GM23248 (cell line): ENCODE results near the gene ELANE. TPM values are rescaled to one million over a fixed set of nuclear protein-coding genes. Genes with fewer than 3 reads are reported as not detected.

Source experiments
- DNase-seq: peaks from one replicate; pipeline ENCODE4 v3.0.0-alpha.2; 2015
- H2AFZ ChIP-seq: fragments of 200-600 bp; sonication (generic); 2 replicates; pipeline ENCODE4 v1.6.1; 2016; ENCODE audit warnings: antibody characterized with exemption
- H3F3A ChIP-seq: fragments of 200-600 bp; sonication (generic); 2 replicates; pipeline ENCODE4 v1.6.1; 2016; ENCODE audit warnings: mild to moderate bottlenecking, antibody characterized with exemption, mixed run types; ENCODE audit not compliant: insufficient read depth
- H3K27ac ChIP-seq: fragments of 200-600 bp; sonication (generic); 2 replicates; pipeline ENCODE4 v1.5.1; 2016; ENCODE audit warnings: mild to moderate bottlenecking
- H3K27me3 ChIP-seq: fragments of 200-600 bp; sonication (generic); replicated peaks from 2 replicates; pipeline ENCODE4 v1.6.1; 2016; ENCODE audit warnings: mild to moderate bottlenecking; ENCODE audit not compliant: insufficient read depth
- H3K36me3 ChIP-seq: fragments of 200-600 bp; sonication (generic); 2 replicates; pipeline ENCODE4 v1.6.1; 2016; ENCODE audit warnings: low read depth, mild to moderate bottlenecking
- H3K4me1 ChIP-seq: fragments of 200-600 bp; sonication (generic); 2 replicates; pipeline ENCODE4 v1.6.1; 2016; ENCODE audit warnings: mild to moderate bottlenecking; ENCODE audit not compliant: insufficient read depth
- H3K4me2 ChIP-seq: fragments of 200-600 bp; sonication (generic); one replicate; pipeline ENCODE4 v1.6.1; 2016; ENCODE audit warnings: mild to moderate bottlenecking; ENCODE audit not compliant: unreplicated experiment
- H3K4me3 ChIP-seq: fragments of 200-600 bp; sonication (generic); 2 replicates; pipeline ENCODE4 v1.5.1; 2016; ENCODE audit warnings: mild to moderate bottlenecking
- H3K79me2 ChIP-seq: fragments of 200-600 bp; sonication (generic); 2 replicates; pipeline ENCODE4 v1.6.1; 2016; ENCODE audit warnings: mild to moderate bottlenecking; ENCODE audit not compliant: insufficient read depth
- H3K9ac ChIP-seq: fragments of 200-600 bp; sonication (generic); 2 replicates; pipeline ENCODE4 v1.6.1; 2016; ENCODE audit warnings: mild to moderate bottlenecking
- H3K9me2 ChIP-seq: fragments of 200-600 bp; sonication (generic); 2 replicates; pipeline ENCODE4 v1.6.1; 2016; ENCODE audit warnings: mixed run types, mild to moderate bottlenecking, moderate library complexity; ENCODE audit not compliant: insufficient read depth
- H3K9me3 ChIP-seq: fragments of 200-600 bp; sonication (generic); one replicate; pipeline ENCODE4 v1.6.1; 2017; ENCODE audit warnings: low read depth
- H4K20me1 ChIP-seq: fragments of 200-600 bp; sonication (generic); 2 replicates; pipeline ENCODE4 v1.6.0; 2016; ENCODE audit not compliant: insufficient read depth
- EZH2 ChIP-seq: fragments of 200-600 bp; sonication (generic); IDR thresholded peaks from 2 replicates; pipeline ENCODE4 v1.6.1; 2018; ENCODE audit warnings: antibody characterized with exemption, mild to moderate bottlenecking; ENCODE audit not compliant: insufficient read depth, poor library complexity, severe bottlenecking
- EZH2phosphoT487 ChIP-seq: fragments of 200-600 bp; sonication (generic); IDR thresholded peaks from 2 replicates; pipeline ENCODE4 v1.6.1; 2018; ENCODE audit warnings: antibody characterized with exemption, moderate library complexity, mild to moderate bottlenecking, low read depth; ENCODE audit not compliant: insufficient read depth
- WGBS, 2 experiments: methylation state at CpG; one replicate each; pipeline ENCODE4 v1.1.6; 2015 to 2017; ENCODE audit warnings: low lambda C conversion rate in 2 of 2, low coverage in 1 of 2; ENCODE audit errors: missing lambda C conversion rate in 2 of 2; 5-methylcytosine and 5-hydroxymethylcytosine counted together
- in situ Hi-C: fragments of 300-500 bp; cut with MboI; formaldehyde crosslinking; loops from 2 replicates; pipeline ENCODE4 v1.15.0; 2020
- polyA plus RNA-seq: library from polyadenylated mRNA; unstranded; fragments of >200 nt; fragmentation: Nextera tagmentation; extraction: Ambion mirVana; gene quantifications from 2 replicates; pipeline ENCODE4 v1.2.1, GENCODE V29; 2016
- total RNA-seq: library from RNA; depleted of rRNA; stranded (reverse); fragments of >200 nt; shearing (Covaris generic); gene quantifications from 2 replicates; pipeline ENCODE4 v1.2.3, GENCODE V29; 2014

Gene ELANE
- total and polyA plus RNA-seq, 2 experiments from 2014 or later: 0.34 TPM; not detected in 1

DNA sequence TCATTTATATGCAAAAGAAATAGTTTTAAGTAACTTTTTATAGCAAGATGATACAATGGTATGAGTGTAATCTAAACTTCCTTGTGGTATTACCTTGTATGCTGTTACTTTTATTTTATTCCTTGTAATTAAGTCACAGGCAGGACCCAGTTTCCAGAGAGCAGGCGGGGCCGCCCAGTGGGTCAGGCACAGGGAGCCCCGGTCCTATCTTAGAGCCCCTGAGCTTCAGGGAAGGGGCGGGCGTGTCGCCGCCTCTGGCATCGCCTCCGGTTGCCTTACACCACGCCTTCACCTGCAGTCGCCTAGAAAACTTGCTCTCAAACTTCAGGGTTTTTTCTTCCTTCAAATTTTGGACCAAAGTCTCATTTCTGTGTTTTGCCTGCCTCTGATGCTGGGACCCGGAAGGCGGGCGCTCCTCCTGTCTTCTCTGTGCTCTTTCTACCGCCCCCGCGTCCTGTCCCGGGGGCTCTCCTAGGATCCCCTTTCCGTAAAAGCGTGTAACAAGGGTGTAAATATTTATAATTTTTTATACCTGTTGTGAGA is 40.5 kb upstream of the ELANE start:
- peaks cover 3% of the 10 kb centered on the region; the same call in 1 of the 2 replicates for H4K20me1 ChIP-seq
- no peak overlapping the region for H3K4me3 ChIP-seq
- no peak overlapping the region for H3K4me2 ChIP-seq
- no peak overlapping the region for H2AFZ ChIP-seq
- peaks cover 51% of the 10 kb centered on the region for H3K36me3 ChIP-seq
- H3K79me2 ChIP-seq: peaks cover 52% of the 10 kb centered on the region
- no peak for TF ChIP-seq EZH2phosphoT487
- TF ChIP-seq EZH2: no peak
- H3K9me3 ChIP-seq: no peaks in the 10 kb centered on the region
- H3K4me1 ChIP-seq: no peaks in the 10 kb centered on the region
- in situ Hi-C loops: no loop called here
- no peaks in the 10 kb centered on the region for H3K9me2 ChIP-seq
- 96 to 97% methylated on average over 20 of the region's 20 CpGs for WGBS, 2 experiments
- H3K27me3 ChIP-seq: no peaks in the 10 kb centered on the region
- DNase-seq: no peak
- no peak overlapping the region for H3K9ac ChIP-seq
- peaks cover 22% of the 10 kb centered on the region for H3F3A ChIP-seq
- no peak overlapping the region for H3K27ac ChIP-seq

DNA sequence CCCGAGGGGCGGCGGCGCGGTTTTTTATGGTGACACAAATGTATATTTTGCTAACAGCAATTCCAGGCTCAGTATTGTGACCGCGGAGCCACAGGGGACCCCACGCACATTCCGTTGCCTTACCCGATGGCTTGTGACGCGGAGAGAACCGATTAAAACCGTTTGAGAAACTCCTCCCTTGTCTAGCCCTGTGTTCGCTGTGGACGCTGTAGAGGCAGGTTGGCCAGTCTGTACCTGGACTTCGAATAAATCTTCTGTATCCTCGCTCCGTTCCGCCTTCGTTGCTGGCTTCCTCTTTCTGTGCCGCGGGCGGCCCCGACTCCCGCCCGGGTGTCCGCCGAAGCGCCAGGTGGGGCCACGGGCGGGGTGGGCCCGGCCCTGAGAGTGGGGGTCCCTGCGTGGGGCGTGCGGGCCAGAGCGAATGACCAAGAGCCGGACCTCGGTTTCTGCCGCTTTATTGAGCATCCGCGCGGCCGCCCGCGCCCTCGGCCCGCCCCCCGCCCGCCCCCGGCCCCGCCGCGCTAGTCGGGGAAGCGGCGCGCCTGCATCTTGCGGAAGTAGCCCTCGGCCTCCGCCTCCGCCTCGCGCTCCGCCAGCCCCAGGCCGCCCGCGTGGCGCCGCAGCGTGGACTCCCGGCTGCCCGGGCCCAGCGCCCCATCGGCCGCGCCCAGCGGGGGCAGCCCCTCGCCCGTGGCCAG is 39.9 kb upstream of the ELANE start:
- 96 to 97% methylated on average over 35 to 80 of the region's 80 CpGs for WGBS, 2 experiments

DNA sequence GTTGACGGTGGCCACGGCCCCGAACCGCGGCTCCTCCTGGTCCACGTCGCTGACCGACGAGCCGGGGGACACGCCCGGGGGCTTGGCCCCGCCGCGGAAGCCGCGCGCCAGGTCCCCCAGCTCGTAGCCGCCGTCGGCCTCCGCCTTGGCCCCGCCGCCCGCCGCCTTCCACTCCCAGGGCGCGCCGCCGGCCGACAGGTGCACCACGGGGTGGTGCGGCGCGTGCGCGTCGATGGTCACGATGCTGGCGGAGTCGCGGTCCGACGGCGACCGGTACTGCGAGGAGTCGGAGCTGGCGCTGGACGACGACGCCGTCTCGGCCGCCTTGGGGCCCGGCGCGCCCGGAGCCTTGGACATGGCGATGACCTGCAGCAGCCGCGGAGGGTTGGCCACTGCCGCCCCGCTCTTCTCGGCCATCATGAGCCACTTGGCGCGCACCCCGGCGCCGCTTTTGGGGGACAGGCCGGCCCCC is 39.3 kb upstream of the ELANE start:
- Histone ChIP-seq H4K20me1 (peaks cover 3% of the 10 kb centered on the region; the same call in 1 of the 2 replicates), H3K27ac (no peak overlapping the region), H3K9me3 (no peaks in the 10 kb centered on the region), H3K9ac (no peak overlapping the region), H3K9me2 (no peaks in the 10 kb centered on the region), H3K4me2 (no peak overlapping the region), H2AFZ (no peak overlapping the region), H3K79me2 (peaks cover 40% of the 10 kb centered on the region), H3F3A (peaks cover 12% of the 10 kb centered on the region), H3K4me3 (no peak overlapping the region), H3K36me3 (peaks cover 39% of the 10 kb centered on the region), H3K27me3 (no peaks in the 10 kb centered on the region), H3K4me1 (no peaks in the 10 kb centered on the region)
- in situ Hi-C loops: no loop called here
- WGBS, 2 experiments: 96 to 97% methylated on average over 44 to 72 of the region's 72 CpGs
- DNase-seq: no peak
- TF ChIP-seq EZH2phosphoT487 (no peak), EZH2 (no peak)

More for the DNA sequence above, 39.9 kb upstream of the ELANE start:
- peaks cover 3% of the 10 kb centered on the region; the same call in 1 of the 2 replicates for H4K20me1 ChIP-seq
- no peaks in the 10 kb centered on the region for H3K4me1 ChIP-seq
- no peak overlapping the region for H3K9ac ChIP-seq
- no peak overlapping the region for H3K4me3 ChIP-seq
- H3K4me2 ChIP-seq: no peak overlapping the region
- no peaks in the 10 kb centered on the region for H3K27me3 ChIP-seq
- H3K79me2 ChIP-seq: peaks cover 46% of the 10 kb centered on the region
- H3K36me3 ChIP-seq: peaks cover 45% of the 10 kb centered on the region
- peaks cover 18% of the 10 kb centered on the region for H3F3A ChIP-seq
- no peak for TF ChIP-seq EZH2
- TF ChIP-seq EZH2phosphoT487: no peak
- H3K9me3 ChIP-seq: no peaks in the 10 kb centered on the region
- DNase-seq: no peak
- in situ Hi-C loops: no loop called here
- H2AFZ ChIP-seq: no peak overlapping the region
- no peaks in the 10 kb centered on the region for H3K9me2 ChIP-seq
- no peak overlapping the region for H3K27ac ChIP-seq

DNA sequence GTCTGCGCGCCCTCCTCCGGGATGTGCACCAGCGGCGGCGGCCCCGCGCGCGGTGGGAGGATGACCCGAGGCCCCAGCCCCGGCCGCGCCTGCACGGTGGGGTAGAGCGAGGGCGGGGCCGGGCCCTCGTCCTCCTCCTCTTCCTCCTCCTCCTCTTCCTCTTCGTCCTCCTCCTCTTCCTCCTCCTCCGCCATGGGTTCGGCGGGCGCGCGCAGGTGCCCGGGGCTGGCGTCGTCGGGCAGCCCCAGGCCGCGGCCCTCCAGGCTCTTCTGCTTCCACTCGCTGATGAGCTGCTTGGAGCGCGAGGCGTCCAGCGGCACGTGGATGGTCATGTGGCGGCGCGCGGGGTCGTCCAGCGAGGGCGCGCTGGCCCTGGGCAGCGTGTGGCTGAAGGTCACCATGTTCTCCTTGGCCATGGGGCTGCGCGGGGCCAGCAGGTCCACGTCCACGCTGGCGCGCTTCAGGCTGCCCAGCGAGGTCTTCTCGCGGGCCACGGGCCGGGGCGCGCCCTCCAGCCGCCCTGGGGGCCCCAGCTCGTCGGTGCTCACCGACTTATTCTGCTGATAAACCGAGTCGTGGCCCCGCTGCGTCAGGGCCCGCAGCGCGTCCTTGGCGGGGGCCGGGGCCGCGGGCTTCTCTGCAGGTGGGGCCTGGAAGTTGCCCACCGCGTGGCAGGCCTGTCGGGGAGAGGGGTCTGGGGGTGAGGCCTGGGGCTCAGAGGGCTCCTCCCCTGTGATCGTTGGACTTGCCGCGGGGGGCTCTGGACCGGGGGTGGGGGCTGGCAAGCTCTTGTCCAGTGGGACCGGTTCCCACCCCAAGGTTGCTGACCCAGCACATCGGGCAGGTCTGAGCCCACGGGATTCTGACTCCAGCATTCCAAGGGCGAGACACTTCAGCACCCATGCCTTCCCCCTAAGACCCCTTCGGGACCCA is 38.6 kb upstream of the ELANE start:
- Histone ChIP-seq H3K9me3 (no peaks in the 10 kb centered on the region), H3K27ac (no peak overlapping the region), H3K79me2 (peaks cover 33% of the 10 kb centered on the region), H3K4me3 (no peak overlapping the region), H3K27me3 (no peaks in the 10 kb centered on the region), H2AFZ (no peak overlapping the region), H3K4me2 (no peak overlapping the region), H3K9ac (no peak overlapping the region), H4K20me1 (peaks cover 3% of the 10 kb centered on the region; the same call in 1 of the 2 replicates), H3F3A (peaks cover 10% of the 10 kb centered on the region), H3K4me1 (no peaks in the 10 kb centered on the region), H3K36me3 (peaks cover 35% of the 10 kb centered on the region), H3K9me2 (no peaks in the 10 kb centered on the region)
- no peak for TF ChIP-seq EZH2phosphoT487
- no peak for TF ChIP-seq EZH2
- in situ Hi-C loops: no loop called here
- 91 to 97% methylated on average over 41 to 87 of the region's 87 CpGs for WGBS, 2 experiments
- DNase-seq: no peak
